GF-D8 (cell line): Measurements from ENCODE around the gene HOXC11.

ENCODE experiments used
- DNase-seq: peaks from one replicate; lab custom pipeline; 2025; lab: John Stamatoyannopoulos, UW

The HOXC11 gene

DNA sequence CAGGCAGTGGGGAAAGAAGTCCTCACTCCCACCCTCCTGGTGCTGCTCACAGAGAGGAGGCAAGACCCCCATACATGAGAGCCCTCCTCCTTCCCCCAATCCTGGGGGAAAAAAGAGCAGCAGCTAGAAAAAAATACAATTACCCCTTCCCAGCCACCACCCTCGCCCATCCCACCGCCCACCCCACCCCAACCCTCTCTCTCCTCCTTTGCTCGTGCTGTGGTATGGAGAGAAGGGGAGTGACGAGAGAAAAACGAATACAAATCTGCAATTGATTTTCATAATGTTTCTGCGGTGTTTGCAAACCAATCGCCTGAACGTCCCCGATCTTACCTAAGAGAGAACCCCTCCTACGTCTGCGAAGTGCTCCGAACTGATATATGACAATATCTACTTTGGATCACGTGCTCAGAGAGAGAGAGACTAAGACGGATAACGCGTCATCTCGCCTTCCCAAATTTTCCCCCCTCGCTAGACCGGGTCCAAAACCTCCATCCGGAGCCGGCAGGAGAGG lies at the start of gene HOXC11:
TSS of gene HOXC11 (plus strand) at position 405 of the 514 bp plus-strand sequence. CDS start 116 bp downstream, outside the sequence.
- no peak for DNase-seq

DNA sequence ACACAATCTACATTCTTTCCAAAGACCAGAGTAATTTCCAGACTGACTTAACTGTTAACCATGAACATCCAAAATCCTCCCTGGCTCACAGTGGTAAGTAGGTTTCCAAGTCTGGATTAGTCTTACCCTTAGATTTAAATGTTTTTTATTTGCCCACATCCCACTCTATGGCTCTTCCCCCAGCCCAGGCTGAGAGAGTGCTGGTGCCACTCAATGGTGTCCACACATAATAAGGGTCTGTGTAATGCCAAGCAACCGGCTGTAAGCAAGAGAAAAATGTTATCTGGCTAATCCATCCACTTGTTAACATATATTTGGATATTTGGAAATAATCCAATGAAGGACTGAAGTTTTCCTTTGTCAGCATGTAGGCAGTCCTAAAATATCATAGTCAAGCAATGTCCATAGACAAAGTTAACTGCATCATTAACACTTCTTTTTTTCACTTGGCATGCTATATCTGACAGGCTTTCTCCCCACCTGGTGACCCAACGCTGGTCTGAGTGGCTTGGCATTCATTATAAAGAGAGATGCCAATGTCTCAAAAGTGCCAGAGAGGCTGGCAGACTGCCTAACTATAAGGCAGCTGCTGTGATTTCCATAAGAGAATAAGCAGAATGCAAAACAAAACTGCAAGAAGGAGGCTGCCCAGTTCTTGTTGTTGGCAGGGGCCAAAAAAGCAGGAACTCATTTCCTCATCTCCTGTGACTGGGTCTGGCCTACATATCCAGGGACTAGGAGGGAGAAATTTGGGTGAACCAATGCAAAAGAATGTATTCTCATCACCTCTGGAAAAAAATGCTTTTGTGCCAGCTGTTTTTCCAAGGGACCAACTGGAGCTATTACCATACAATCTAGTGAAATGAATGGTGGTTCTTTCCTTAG lies 48.2 kb upstream of the HOXC11 start:
- no peak for DNase-seq

DNA sequence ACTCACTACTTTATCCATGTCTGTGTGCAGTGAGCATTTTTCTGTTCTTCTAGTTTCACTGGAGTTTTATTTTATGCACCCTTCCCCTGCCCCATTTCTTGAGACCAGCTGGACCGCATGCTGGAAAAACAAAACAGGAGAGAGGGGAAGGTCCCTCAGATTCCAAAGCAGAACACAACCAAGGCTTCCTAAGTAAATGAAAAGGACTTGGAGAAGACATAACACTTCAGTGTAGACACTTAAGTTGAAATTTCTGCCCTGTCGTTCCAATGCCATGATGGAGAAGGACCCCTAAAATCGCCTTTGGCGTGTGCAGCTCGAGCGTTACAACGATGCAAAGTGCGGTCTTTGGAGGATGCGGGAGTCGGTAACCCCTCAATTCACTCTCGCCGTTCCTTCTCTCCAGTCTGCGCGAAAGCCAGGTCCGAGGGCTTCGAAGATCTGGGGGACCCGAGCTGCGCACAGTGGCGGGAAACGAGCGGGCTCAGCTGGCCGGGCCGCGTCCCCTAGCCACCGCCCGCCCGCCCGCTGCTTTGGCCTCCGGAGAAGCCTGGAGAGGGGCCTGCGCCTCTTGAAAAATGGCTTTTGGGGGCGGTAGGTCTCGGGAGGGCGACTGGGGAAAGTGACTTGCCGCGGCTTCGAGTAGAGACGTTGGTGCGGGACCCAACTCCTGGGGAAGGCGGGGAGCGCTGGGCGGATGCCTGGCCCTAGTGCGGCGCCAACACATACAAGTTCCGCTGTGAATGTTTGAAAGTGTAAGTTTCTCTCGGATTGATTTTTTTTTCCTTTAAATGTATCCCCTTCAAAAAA lies 45.5 kb upstream of the HOXC11 start:
- no peak for DNase-seq

DNA sequence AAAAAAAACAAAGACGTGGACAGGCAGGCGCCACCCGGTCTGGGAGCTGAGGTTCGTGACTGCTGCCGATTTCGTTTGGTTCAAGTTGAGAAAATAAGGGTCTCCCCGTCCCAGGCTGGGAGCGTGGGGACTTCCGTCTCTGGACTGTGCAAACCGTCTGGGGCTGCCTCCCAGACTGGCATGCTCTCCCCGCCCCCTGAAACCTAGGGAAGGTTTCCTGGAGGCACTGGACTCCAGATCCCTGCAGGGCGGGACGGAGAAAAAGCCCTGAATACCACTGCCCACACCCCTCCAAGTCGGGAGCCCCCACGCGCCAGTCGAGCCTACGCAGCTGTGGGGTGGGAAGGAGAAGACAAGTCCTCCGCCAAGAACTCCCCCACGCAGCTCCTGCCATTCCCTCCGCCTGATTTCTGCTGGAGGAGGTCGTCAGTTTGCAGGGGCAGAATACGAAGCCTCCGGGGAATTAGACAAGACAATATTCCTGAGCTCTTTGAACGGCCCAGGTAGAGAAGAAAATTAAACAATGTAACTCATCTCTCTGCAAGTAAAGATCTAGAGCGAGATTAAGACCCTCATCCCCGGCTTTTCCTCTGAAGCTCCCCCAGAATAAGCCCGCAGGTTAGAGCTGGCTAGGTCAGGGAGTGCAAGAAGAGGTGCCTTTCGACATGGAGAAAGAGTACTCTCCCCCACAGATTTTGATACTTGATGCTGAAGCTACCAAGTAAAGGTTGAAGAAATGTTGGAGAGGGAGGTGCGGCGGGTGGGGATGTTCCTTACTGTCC lies 44.7 kb upstream of the HOXC11 start:
- DNase-seq = no peak

DNA sequence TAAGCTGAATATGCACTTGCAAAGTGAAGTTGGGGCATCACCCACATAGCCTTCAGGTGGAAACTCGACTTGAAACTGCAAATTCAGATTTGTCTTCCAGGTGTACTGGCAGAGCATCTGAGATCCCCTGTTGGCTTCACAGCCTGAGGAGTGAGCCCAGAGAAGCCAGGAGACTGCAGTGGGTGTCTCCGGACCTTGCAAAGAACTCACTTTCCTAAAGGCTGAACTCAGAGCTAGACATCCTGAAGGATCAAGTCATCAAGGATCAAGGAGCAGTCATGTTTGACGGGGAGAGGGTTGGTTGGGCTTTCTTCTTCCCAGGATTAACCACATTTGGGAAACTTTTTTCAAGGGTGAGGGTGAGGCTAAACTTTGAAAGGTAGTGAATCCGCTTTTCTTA lies 43.4 kb upstream of the HOXC11 start:
- DNase-seq = no peak

DNA sequence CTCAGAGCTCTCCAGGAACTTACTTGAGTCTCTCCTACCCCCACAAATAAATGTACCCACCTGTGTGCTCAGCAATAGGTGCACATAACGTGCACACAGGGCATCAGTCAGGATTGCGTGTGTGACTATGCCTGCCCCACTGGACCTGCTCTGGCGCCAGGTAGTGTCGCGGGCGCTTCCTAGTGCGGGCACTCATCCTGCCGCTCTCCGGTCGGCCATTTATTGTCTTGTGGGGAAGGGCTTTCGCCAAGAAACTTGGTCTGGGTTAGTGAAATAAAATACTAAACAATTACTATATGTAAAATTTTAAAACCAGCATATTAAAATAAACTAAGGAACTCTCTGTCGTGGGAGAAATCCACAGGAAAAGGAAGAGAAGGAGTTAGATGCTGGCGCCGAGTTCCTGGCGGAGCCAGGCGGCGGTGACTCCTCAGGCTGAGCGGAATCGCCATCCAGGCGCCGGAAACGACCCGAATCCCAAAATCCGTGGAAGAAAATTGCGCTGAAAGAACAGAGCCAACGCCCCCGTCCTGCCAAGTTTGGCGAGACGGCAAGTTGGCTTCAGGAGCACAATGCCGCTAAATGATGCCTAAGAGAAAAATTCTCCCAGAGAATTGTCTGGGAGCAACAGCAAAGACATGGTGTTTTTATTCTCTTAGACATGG lies 42.2 kb upstream of the HOXC11 start:
- DNase-seq = no peak

DNA sequence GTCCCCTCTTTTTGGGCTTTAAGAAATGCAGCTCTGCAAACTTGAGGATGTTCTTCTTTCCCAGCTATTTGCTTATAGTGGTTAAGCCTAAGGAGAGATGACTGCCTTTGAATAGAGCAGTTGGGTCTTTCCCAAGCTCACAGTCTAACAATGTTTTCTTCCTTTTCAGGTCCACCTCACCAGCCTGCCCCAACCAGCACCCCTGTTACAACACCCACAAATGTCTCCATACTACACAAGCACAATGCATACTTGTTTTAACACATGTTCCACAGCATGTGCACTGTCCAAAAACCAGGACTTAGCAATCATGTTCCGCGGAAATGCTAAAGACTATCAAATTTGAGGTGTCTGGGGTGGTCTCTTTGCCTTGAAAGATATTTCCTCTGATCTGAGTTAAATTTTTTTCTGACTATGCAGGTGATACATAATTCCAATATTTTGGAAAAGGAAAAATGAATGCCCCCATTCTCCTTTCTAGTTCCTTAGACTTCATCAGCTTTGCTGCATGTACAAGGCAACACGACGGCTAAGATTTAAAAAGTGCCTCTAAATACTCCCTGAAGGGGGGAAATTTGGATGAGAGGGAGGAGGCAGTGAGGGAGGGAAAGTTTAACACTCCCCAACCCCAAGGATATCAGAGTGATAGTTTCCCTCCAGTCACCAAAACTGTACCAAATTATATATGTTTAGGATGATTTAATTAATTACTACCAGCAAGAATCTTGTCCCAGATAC lies 40.9 kb upstream of the HOXC11 start:
- no peak for DNase-seq

DNA sequence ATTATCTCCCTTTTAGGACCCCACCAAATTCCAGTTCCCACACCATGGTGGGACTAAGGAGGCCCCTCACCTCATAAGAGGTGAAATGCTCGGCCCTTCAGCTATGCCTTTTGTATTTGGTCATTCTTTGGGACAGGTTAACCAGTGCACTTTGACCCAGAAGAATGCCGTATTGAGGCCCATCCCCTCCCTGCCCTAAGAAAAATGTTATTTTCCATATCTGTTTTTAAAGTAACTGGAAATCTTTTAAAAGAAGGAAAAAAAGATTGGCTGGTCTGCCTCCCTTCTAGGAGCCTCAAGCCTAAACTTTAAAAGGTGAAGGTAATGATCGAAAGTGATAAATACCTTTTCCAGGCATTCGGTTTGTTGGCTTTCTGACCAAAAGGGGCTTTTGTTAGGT lies 40.0 kb upstream of the HOXC11 start:
- no peak for DNase-seq

DNA sequence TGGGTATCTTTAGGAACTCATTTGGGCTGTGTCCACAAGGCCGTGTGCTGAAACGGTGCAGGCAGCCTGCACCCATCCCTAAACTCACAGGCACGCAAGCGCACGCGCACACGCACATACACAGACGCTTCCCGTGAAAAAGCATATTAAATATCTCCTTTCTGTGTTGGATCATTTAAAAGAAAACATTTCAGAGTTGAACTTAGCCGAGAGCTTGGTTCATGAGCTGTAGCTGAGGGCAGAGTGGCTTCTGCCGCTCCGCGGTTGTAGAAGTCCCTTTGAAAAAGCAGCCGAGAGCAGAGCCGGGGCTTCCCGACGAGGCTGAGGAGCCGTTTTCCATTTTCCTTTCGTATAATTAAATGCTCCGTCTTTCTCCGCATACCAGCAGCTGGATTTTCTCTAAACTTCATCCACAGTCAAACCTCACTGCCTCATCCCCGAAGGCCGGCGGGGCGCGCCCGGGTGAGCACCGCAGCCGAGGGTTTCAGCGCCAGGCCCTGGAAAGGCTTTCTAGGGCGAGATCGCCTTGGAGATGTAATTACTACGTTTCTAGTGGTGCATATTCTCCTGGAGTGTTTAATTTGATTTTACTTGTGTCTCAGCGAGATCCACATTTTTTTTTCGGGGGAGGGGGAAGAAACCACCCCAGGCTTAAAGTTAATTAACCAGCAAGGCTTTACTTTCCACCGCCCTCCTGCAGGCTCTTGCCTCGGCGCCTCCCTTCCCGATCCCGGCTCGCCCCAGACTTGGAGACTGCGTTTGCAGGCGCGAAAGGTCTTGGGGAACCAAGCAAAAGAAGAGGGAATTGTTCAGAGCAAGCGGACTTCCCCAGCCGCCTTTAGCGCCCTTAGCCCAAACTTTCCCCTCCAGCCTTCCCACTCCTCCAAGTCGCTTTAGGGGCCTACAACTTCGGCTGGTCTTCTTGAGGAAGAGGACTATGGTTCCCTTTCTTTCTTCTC lies 37.3 kb upstream of the HOXC11 start:
- DNase-seq = no peak

DNA sequence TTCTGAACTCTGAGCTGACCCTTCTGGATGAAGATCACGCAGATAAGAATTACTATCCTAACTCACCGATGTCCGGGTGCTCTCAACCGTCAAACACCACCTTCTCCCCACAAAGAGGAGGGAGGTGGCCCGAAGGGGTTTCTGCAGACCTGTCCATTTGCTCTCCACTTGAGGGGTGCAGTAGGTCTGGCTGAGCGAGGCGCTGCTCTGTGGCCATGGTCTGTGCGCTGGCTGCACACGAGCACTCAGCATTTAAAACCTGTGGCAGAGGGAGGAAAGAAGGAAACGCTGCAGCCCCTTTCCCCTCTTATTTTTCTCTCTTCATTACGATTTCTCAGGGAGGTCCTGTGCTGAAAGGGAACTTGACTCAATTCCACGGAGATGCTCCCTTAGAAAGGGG lies 35.8 kb upstream of the HOXC11 start:
- DNase-seq = no peak

DNA sequence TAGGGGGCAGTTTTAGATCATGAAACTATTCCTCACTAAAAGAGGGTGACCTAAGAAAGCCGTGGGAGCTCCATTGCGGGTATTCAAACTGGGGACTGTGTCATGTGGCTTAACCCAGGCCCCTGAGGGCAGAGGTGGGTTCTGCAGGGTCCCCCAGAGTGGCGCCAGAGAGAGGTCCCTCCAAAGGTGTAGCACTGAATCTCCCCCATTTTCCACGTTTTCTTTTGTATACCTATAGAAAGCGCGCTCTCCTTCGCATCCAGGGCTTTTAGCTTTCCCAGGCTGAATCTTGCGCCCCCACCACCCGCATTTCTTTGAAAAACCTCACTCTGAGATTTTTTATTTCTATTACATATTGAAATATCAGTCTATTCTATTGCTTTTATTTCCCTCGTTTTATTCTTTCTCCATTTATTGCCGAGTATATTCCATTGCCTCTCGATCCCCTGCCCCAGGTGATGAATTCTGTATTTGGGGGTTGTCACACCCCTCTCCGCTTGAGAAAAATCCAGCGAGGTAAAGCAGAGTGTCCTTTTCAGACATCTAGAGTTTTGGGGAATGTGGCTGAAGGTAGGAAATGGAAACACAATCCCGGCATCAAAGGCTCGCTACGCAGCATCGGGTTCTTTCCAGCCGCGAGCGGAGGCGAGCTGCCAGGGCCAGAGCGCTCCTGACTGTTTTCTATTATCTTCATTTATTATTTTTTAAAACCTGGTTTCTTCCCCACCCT lies 35.2 kb upstream of the HOXC11 start:
- DNase-seq = no peak

DNA sequence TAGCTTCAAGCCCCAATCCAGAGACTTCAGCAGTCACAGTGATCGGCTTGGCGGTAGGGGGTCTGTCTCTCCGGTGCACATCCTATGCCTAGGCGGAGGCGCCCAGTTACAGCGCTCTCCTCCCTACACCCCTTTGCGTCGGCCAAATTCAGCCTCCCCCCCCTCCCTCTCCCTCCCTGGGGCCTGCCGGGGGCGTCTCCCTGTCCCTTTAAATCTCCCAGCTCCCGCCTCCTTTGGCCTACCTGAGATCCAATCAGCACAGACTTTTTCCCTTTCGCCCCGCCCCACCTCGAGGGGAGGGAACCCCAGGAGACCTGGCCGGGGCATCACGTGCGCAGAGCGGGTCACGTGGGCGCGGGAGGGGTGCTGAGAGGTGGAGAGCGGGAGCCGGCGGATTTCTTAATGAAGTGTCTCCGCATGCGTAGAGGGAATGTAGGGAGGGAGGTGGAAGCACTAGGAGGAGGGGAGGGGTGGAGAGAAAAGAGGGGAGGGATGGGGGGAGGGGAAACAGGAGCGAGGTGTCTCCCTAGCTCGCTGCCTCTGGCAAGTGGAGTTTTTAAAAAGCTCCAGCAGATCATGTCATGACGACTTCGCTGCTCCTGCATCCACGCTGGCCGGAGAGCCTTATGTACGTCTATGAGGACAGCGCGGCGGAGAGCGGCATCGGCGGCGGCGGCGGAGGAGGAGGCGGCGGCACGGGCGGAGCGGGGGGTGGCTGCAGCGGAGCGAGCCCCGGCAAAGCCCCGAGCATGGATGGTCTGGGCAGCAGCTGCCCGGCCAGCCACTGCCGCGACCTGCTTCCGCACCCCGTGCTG lies 34.4 kb upstream of the HOXC11 start, which contains the start of gene HOXC13:
TSS of gene HOXC13 (plus strand) at position 506 of the 815 bp plus-strand sequence. CDS start at position 582, 76 bp downstream.
- no peak for DNase-seq

DNA sequence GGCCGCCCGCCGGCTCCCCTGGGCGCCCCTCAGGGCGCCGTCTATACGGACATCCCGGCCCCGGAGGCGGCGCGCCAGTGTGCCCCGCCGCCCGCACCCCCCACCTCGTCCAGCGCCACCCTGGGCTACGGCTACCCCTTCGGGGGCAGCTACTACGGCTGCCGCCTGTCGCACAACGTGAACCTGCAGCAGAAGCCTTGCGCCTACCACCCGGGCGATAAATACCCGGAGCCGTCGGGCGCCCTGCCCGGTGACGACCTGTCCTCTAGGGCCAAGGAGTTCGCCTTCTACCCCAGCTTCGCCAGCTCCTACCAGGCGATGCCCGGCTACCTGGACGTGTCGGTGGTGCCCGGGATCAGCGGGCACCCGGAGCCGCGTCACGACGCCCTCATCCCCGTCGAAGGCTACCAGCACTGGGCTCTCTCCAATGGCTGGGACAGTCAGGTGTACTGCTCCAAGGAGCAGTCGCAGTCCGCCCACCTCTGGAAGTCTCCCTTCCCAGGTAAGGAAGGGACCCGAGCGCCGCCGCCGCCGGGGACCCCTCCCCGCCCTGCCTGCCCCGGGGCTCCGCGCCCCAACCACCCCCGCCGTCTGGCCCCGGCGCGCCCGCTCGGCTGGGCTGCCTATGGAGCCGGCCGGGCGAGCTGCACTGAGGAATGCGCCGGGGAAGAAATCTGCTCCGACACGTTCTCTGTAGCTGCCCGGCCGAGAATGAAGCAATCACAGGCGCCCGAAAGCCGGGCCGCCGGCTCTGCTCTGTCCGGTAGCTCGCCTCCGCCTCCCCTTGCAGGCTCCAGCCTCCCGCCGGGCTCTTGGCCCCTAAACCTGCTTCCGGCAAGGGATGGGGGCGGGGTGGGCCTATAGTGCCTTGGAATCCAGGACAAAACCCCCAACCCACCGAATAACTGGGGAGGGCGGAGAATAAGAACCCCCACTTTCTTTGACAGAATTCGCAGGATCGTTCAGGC lies 33.5 kb upstream of the HOXC11 start:
- no peak for DNase-seq

DNA sequence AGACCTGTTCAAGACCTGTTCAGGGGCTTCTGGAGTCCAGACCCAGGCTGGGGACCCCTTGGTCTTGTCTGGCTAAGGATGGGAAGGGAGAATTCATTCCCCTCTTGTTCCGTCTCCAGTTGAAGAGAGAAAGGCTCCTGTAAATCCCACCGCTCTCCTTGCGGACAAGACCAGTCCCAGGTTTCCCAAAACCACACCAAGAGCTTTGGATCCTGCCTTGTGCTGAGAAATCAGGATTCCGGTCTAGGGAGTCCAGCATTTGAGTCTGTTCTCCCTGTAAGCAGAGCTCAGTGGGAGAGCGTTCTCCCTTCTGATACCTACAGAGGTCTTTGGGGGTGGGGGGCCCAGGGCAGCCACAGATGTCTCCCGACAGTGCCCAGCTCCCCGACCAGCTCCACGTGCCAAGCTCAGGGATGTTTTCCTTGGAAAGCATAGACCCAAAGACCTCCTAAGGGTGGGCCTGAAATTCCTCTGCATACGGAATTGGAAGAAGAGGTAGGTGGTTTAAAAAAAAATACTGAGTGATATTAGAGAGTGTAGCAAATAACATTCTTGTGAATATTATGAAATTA lies 32.4 kb upstream of the HOXC11 start:
- no peak for DNase-seq

DNA sequence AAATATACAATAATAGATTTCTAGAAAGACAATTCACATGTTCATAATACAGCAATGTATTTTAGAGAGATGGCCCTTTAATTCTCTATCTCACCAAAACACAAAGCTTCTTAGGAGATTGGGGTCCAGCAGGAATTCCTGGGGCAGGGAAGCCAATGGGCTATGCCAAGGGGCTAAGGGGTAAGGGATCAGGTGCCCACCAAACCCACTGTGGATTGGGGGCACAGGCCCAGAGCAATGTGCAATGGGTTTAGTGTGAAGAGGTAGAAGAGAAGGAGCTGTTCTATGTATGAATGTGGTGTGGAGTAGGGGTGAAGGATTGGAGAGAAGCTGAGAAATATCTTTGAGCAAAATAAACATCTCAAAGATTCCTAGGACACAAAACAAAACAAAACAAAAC lies 31.7 kb upstream of the HOXC11 start:
- DNase-seq = no peak

DNA sequence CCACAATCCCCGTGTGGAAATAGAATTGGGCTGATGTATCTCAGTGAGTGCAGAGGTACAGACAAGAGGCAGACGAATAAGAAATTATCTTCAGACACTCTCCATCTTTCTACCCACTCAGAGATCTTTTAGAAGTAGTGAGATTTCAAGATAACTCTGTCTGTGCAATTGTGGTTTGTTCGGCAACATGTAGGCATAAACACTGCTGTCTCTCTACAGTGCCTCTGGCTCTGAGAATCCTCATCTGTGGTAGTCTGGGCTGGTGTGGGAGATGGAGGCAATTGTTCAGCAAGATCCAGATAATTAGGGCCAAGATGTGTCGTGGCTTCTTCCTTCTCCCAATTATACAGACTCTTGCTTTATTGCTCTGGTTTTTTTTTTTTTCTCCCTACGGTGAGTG lies 31.2 kb upstream of the HOXC11 start:
- no peak for DNase-seq
